Cardiac fibroblast (primary cell): Measurements from ENCODE around the gene EXOSC10.

Source experiments
- DNase-seq, 2 donors: peaks; one replicate each; pipeline versions ENCODE4 v3.0.0 to v3.0.0-alpha.2; 2010; ENCODE audit warnings: low read depth in 2 of 2
- H3K4me3 ChIP-seq, 2 donors: replicated peaks in 1 of 2; 1 replicate in 1 of 2; 2 replicates in 1 of 2; pipeline ENCODE4 v1.5.1; 2011; ENCODE audit warnings: low read depth in 2 of 2, low read length in 2 of 2, mild to moderate bottlenecking in 2 of 2, moderate library complexity in 1 of 2
- CTCF ChIP-seq: IDR thresholded peaks from one replicate; pipeline ENCODE4 v1.5.1; 2011; ENCODE audit warnings: low read depth, mild to moderate bottlenecking, low read length, inconsistent platforms

The EXOSC10 gene

GRCh38 chr1:11099310-11100148 lies at the start of gene EXOSC10:
TSS of gene EXOSC10 (minus strand) at chr1:11099869. CDS start at chr1:11099831, 38 bp downstream.
- DNase-seq = peak; percentile 89 to 90
- no peak for TF ChIP-seq CTCF
- peak within 1 kb of the TSS; percentile 97 to 99 for H3K4me3 ChIP-seq

GRCh38 chr1:11147197-11147770 lies 47.6 kb upstream of the EXOSC10 start:
- TF ChIP-seq CTCF = no peak
- H3K4me3 ChIP-seq = no peak overlapping the region
- peak in 1 of 2 donors; percentile 31 for DNase-seq

GRCh38 chr1:11145741-11146140 lies 46.1 kb upstream of the EXOSC10 start:
- H3K4me3 ChIP-seq = no peak overlapping the region
- TF ChIP-seq CTCF = no peak
- no peak for DNase-seq

GRCh38 chr1:11144570-11145256 lies 45.0 kb upstream of the EXOSC10 start:
- TF ChIP-seq CTCF = no peak
- no peak overlapping the region for H3K4me3 ChIP-seq
- no peak for DNase-seq

GRCh38 chr1:11143907-11144306 lies 44.2 kb upstream of the EXOSC10 start:
- no peak for TF ChIP-seq CTCF
- no peak overlapping the region for H3K4me3 ChIP-seq
- DNase-seq = no peak

GRCh38 chr1:11143401-11143800 lies 43.7 kb upstream of the EXOSC10 start:
- no peak overlapping the region for H3K4me3 ChIP-seq
- no peak for TF ChIP-seq CTCF
- no peak for DNase-seq
